Tibial nerve (tissue), 4 donors: ENCODE results near the gene FANCD2.

Experiments used
- CTCF ChIP-seq, 5 experiments: fragments of 200-600 bp in 3 of 5; fragments of 450-650 bp in 2 of 5; sonication (generic) in 3 of 5; IDR thresholded peaks; one replicate each; pipeline ENCODE4 v1.5.1; 2016 to 2019; ENCODE audit warnings: antibody characterized with exemption in 5 of 5, mild to moderate bottlenecking in 3 of 5, moderate library complexity in 2 of 5
- EP300 ChIP-seq, 2 donors: sonication (generic); formaldehyde crosslinking; IDR thresholded peaks; one replicate each; pipeline ENCODE4 v1.6.1; 2017; ENCODE audit warnings: antibody characterized with exemption in 2 of 2, mild to moderate bottlenecking in 1 of 2
- POLR2A ChIP-seq, 2 donors: fragments of 450-650 bp; IDR thresholded peaks; one replicate each; pipeline ENCODE4 v1.6.1; 2017; ENCODE audit warnings: antibody characterized with exemption in 2 of 2, mild to moderate bottlenecking in 2 of 2, moderate library complexity in 2 of 2

DNA sequence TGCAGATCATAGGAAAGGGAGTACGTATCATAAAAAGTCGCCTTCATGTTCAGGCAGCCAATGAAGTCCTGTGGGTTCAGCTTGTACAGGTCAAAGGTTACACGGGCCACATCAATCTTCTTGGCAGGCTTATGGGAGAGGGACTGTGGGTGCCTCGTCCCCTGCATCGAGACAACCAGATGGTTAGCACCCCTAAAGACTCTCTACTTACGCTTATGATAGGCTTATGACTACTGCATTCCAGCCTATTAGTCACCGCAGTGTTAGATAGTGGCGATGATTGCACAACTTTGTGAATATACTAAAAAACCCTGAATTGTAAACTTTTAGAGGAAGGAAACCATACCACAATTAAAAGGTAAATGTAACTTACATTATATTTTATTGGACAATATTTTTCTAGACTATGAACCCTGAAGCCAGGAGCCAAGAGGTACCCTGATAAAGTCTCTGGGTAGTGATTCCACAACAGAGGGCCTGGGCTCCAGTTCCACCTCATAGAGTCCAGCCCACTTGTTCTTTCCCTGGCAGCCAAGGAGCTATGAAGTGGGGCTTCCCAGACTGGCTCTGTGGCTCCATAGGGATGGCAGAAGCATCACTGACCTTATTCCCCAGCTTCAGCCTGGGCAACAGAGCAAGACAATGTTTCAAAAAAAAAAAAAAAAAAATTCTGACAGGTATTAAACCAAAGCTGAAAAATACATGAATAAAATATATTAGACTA lies 2.5 kb upstream of the FANCD2 start:
- no peak for TF ChIP-seq CTCF (IDR thresholded peaks at IDR 0.05)
- TF ChIP-seq EP300 (IDR thresholded peaks at IDR 0.05): no peak
- TF ChIP-seq POLR2A (IDR thresholded peaks at IDR 0.05): no peak
